AG04450 (cell line): Measurements from ENCODE around the gene RYR3. TPM values are rescaled to one million over a fixed set of nuclear protein-coding genes. Genes with fewer than 3 reads are reported as not detected.
A peak's percentile ranks its signal among the peaks of the same experiment; 100 is the strongest.

ENCODE experiments used
- CTCF ChIA-PET: fragments of 300-600, 350-600 bp; formaldehyde crosslinking; extraction: SDS; loops from one replicate; lab custom pipeline; 2022; ENCODE audit warnings: antibody characterized with exemption, inconsistent platforms; lab: Charles Lee
- POLR2A ChIA-PET: fragments of 350-600 bp; formaldehyde crosslinking; extraction: SDS; loops from one replicate; lab custom pipeline; 2021; ENCODE audit warnings: antibody characterized with exemption, inconsistent platforms; lab: Yijun Ruan, JAX
- DNase-seq: peaks from one replicate; pipeline ENCODE4 v3.0.0-alpha.2; 2011; ENCODE audit warnings: low read depth, low spot score
- H3K27ac ChIP-seq: one replicate; pipeline ENCODE4 v1.5.1; 2012; ENCODE audit warnings: low read depth, low read length, control low read depth
- H3K27me3 ChIP-seq: one replicate; pipeline ENCODE4 v1.6.0; 2012; ENCODE audit warnings: low read length; ENCODE audit not compliant: control insufficient read depth, insufficient read depth
- H3K4me3 ChIP-seq: 2 replicates; pipeline ENCODE4 v1.5.1; 2011; ENCODE audit warnings: mild to moderate bottlenecking, low read depth, low read length, control low read depth
- H3K9me3 ChIP-seq: 2 replicates; pipeline ENCODE4 v1.5.1; 2012; ENCODE audit warnings: low read length; ENCODE audit not compliant: control insufficient read depth, insufficient read depth
- polyA plus RNA-seq: library from polyadenylated mRNA; depleted of rRNA; stranded (reverse); fragments of >200 nt; gene quantifications from 2 replicates; pipeline ENCODE4 v1.2.3, GENCODE V29; 2011
- TF ChIP-seq, protein P1 (sequence below): IDR thresholded peaks from 2 replicates; pipeline ENCODE4 v1.5.1; 2011; ENCODE audit warnings: low read depth, low read length, control low read depth, inconsistent platforms

RYR3 gene
- polyA plus RNA-seq, 1 experiment = not detected

DNA sequence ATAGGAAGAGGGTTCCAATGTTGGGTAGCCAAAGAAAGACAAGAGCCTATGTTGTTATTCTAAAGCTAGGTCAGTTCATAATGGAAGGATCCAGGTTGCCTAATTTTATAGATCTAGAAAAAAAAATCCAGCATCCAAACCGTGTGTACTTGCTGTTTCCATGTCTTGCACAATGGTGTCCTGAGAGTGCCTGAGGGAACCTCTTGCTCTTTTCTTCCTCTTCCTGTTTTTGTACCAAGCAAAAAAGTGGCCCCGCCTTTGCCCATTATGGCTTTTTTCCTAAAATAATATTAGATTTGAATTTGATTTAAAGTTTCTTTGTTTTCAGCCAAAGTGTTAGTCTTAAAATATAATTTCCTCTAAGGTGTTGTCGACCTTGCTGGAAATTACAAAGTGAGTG is 224.4 kb downstream of the RYR3 start:
- no peak overlapping the region for H3K4me3 ChIP-seq
- CTCF ChIA-PET = no interaction called here
- no peak overlapping the region for H3K27ac ChIP-seq
- TF ChIP-seq, protein P1, sequence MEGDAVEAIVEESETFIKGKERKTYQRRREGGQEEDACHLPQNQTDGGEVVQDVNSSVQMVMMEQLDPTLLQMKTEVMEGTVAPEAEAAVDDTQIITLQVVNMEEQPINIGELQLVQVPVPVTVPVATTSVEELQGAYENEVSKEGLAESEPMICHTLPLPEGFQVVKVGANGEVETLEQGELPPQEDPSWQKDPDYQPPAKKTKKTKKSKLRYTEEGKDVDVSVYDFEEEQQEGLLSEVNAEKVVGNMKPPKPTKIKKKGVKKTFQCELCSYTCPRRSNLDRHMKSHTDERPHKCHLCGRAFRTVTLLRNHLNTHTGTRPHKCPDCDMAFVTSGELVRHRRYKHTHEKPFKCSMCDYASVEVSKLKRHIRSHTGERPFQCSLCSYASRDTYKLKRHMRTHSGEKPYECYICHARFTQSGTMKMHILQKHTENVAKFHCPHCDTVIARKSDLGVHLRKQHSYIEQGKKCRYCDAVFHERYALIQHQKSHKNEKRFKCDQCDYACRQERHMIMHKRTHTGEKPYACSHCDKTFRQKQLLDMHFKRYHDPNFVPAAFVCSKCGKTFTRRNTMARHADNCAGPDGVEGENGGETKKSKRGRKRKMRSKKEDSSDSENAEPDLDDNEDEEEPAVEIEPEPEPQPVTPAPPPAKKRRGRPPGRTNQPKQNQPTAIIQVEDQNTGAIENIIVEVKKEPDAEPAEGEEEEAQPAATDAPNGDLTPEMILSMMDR = no peak
- H3K27me3 ChIP-seq = peaks cover 3% of the 10 kb centered on the region
- POLR2A ChIA-PET = no interaction called here
- H3K9me3 ChIP-seq = no peaks in the 10 kb centered on the region
- no peak for DNase-seq

DNA sequence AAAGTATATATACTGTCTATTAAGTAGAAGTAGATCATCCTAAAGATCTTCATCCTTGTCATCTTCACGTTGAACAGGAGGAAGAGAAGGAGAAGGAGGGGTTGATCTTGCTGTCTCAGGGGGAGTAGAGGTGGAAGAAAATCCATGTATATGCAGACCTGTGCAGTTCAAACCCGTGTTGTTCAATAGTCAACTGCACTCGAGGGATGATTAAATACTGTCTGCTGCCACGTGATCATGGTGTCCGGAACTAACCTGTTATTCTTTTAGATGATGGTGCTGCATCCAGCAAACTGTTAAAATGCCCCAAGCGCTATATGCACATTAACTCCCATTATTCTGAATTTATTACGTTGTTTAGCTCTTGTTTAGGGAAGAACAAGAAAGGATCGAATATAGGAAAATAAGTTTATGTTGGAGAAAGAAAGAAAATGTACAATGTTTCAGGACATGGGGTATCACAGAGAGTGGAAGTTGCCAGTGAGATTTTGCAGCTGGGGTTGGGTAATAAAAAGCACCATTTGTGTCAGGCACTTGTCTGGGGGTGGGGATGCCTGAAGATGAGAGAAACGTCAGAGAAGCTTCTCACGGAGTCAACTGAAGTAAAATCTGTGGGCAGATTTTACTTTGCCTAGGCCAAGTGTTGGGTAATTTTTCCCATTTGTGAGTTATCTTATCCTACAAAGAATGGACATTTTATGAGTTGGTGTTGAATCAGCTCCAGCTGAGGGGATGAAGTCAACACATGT is 229.2 kb downstream of the RYR3 start:
- ChIA-PET POLR2A (no interaction called here), CTCF (no interaction called here)
- Histone ChIP-seq H3K27me3 (no peaks in the 10 kb centered on the region), H3K4me3 (no peak overlapping the region), H3K27ac (no peak overlapping the region), H3K9me3 (no peaks in the 10 kb centered on the region)
- DNase-seq = no peak
- TF ChIP-seq, protein P1 = no peak

DNA sequence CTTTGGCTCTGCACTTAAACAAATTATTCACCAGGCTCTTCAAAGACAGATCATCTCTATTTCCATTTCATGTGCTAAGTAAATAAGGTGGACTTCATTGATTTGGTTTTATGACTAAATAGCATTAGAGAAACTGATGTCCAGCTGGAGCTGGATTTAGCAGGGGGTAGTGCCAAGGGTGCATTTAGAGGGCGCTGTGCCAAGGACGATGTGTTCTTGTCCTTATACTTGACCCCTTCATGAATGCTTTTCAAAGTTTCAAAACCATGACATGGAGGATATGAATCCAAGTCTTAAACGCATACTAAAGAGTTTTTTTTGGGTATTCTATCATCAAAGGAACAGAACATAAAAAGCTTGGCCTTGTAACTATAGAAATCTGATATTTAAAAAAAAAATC is 233.2 kb downstream of the RYR3 start:
- no peak overlapping the region for H3K27ac ChIP-seq
- TF ChIP-seq, protein P1 = no peak
- no peaks in the 10 kb centered on the region for H3K9me3 ChIP-seq
- no peak for DNase-seq
- POLR2A ChIA-PET = no interaction called here
- no peak overlapping the region for H3K4me3 ChIP-seq
- H3K27me3 ChIP-seq = no peaks in the 10 kb centered on the region
- CTCF ChIA-PET = no interaction called here

DNA sequence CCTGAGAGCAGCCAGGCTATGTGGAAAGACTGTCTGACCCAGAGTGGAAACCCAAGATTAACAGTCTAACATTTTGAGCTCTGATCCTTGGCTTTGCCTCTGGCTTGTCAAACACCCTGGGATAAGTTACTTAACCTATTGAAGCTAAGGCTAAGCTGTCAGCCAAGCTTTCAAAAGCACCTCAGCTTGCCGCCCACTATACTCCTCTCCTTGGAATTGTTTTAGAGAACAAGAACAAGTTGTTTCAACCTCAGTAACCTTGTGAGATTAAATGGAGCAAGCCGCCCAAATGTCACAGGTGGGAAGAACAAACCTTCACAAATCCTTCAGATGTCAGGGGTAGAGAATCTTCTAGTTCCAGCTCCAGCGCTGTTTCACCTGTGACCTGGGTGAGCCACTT is 235.1 kb downstream of the RYR3 start:
- CTCF ChIA-PET = no interaction called here
- POLR2A ChIA-PET = no interaction called here

DNA sequence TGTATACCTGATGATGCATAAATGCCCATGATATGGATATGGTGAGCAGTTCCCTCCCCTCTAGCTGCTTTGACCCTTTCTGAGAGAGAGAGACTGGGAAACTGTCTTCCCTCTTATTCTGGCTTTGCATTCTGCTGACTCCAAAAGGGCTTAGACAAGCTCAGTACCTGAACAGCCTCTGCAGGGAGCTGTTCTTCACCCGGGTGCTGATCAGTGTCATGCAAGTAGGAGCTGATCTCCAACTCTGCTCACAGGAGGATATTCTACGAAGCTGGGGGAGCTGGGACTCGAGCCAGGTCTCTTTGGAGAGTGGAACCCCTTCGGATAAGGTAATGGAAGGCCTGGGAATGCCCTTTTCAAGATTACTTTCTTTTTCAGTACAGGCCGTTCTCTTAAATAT is 237.1 kb downstream of the RYR3 start:
- TF ChIP-seq, protein P1 = no peak
- no peak overlapping the region for H3K27ac ChIP-seq
- no peak overlapping the region for H3K4me3 ChIP-seq
- no peaks in the 10 kb centered on the region for H3K27me3 ChIP-seq
- POLR2A ChIA-PET = no interaction called here
- peak; percentile 7 for DNase-seq
- H3K9me3 ChIP-seq = no peaks in the 10 kb centered on the region
- CTCF ChIA-PET = no interaction called here

More for the DNA sequence above, 235.1 kb downstream of the RYR3 start:
- Histone ChIP-seq H3K27ac (no peak overlapping the region), H3K4me3 (no peak overlapping the region), H3K9me3 (no peaks in the 10 kb centered on the region), H3K27me3 (no peaks in the 10 kb centered on the region)
- no peak for DNase-seq
- TF ChIP-seq, protein P1 = no peak
